Muscle layer of colon (tissue), 2 donors: ENCODE measurements around the gene ARHGEF28.

Experiments used
- H3K27ac ChIP-seq: one replicate; pipeline ENCODE4 v1.7.0; 2013; ENCODE audit warnings: low read depth, mild to moderate bottlenecking, low read length, moderate library complexity
- H3K27me3 ChIP-seq, 2 donors: one replicate each; pipeline ENCODE4 v1.7.0; 2013; ENCODE audit warnings: low read length in 2 of 2, mild to moderate bottlenecking in 2 of 2; ENCODE audit not compliant: insufficient read depth in 2 of 2, control insufficient read depth in 1 of 2
- H3K36me3 ChIP-seq: one replicate; pipeline ENCODE4 v1.7.0; 2013; ENCODE audit warnings: mild to moderate bottlenecking, low read length; ENCODE audit not compliant: insufficient read depth
- H3K4me1 ChIP-seq: one replicate; pipeline ENCODE4 v1.7.0; 2013; ENCODE audit warnings: mild to moderate bottlenecking, low read length; ENCODE audit not compliant: insufficient read depth
- H3K4me3 ChIP-seq, 2 donors: one replicate each; pipeline ENCODE4 v1.7.0; 2013; ENCODE audit warnings: low read length in 2 of 2, low read depth in 1 of 2, mild to moderate bottlenecking in 1 of 2, moderate library complexity in 1 of 2
- H3K9ac ChIP-seq: one replicate; pipeline ENCODE4 v1.7.0; 2013; ENCODE audit warnings: low read length
- H3K9me3 ChIP-seq: one replicate; pipeline ENCODE4 v1.7.0; 2013; ENCODE audit warnings: mild to moderate bottlenecking, low read length
- donor health status: abdominal sarcoma.
- donor health status: Adenocarcinoma of cecum.

ARHGEF28 gene

GRCh38 chr5:73686912-73687311 lies 60.9 kb downstream of the ARHGEF28 start:
- H3K27me3 ChIP-seq: no peaks in the 10 kb centered on the region
- H3K36me3 ChIP-seq: no peaks in the 10 kb centered on the region
- no peak overlapping the region for H3K4me3 ChIP-seq
- H3K27ac ChIP-seq: no peak overlapping the region
- no peaks in the 10 kb centered on the region for H3K4me1 ChIP-seq
- H3K9me3 ChIP-seq: no peaks in the 10 kb centered on the region
- no peak overlapping the region for H3K9ac ChIP-seq

DNA sequence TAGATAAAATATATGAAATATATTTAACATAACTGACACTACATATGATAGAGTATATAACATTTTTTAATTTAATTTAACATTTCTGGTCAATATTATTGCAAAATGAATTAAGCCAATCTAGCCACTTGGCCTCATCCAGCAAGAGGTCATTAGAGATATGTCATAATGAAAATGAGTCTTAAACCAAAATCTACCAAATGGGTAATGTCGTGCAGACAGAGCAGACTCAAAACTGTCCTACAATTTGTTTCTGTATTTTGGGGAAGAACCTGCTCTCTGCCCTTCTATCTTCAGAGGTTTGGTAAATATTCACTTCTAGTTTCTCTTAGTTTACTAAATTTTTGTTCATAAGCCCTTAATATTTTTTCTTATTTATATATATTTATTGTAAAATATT lies 61.4 kb downstream of the ARHGEF28 start:
- Histone ChIP-seq H3K4me3 (no peak overlapping the region), H3K4me1 (no peaks in the 10 kb centered on the region), H3K27me3 (no peaks in the 10 kb centered on the region), H3K36me3 (no peaks in the 10 kb centered on the region), H3K9me3 (no peaks in the 10 kb centered on the region), H3K27ac (no peak overlapping the region), H3K9ac (no peak overlapping the region)

DNA sequence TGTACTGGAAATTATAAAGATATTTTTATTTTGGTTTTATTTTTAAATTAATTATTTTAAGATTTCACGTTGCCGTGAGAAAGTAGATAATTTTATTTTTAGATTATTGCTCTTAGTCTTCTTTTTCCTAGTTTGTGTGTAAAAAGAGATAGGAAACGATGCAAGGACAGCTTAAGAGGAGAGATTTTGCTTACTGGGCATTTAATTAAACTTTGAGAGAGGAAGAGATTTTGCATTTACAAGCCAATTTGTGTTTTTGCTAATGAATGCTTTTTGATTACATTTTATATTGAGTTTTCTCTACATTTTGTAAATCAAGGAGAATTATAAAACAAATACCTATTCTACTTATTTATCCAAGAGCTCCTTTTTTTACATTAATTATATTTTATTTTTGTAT lies 64.0 kb downstream of the ARHGEF28 start:
- Histone ChIP-seq H3K9ac (no peak overlapping the region), H3K27me3 (no peaks in the 10 kb centered on the region), H3K9me3 (no peaks in the 10 kb centered on the region), H3K27ac (no peak overlapping the region), H3K4me1 (peaks cover 4% of the 10 kb centered on the region), H3K36me3 (no peaks in the 10 kb centered on the region), H3K4me3 (no peak overlapping the region)

GRCh38 chr5:73691302-73692080 lies 65.5 kb downstream of the ARHGEF28 start:
- no peak overlapping the region for H3K9ac ChIP-seq
- no peak overlapping the region for H3K4me3 ChIP-seq
- H3K9me3 ChIP-seq: no peaks in the 10 kb centered on the region
- no peak overlapping the region for H3K27ac ChIP-seq
- no peaks in the 10 kb centered on the region for H3K36me3 ChIP-seq
- peaks cover 4% of the 10 kb centered on the region for H3K4me1 ChIP-seq
- no peaks in the 10 kb centered on the region for H3K27me3 ChIP-seq

GRCh38 chr5:73692166-73692640 lies 66.2 kb downstream of the ARHGEF28 start:
- Histone ChIP-seq H3K27ac (no peak overlapping the region), H3K36me3 (no peaks in the 10 kb centered on the region)

DNA sequence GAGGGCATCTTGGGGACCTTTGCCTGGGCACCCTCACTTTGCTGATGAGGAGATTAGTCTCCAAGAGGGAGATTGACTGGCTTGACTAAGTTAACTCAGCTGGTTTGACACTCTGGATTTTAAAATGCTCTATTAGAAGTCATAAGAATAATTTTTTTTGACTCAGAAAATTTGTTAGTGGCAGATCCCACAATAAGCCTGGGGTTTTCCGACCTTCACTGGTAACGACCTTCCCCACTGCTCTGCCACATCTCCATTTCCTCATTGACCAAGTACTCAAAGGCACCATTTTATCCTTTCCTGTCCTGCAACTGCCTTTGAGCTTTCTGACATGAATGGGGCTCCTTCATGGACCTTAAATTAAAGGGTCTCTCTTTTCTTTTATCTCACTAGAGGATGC lies 67.0 kb downstream of the ARHGEF28 start:
- H3K4me3 ChIP-seq: no peak overlapping the region
- peaks cover 4% of the 10 kb centered on the region for H3K4me1 ChIP-seq
- no peak overlapping the region for H3K9ac ChIP-seq
- no peak overlapping the region for H3K27ac ChIP-seq
- no peaks in the 10 kb centered on the region for H3K36me3 ChIP-seq
- H3K9me3 ChIP-seq: no peaks in the 10 kb centered on the region
- H3K27me3 ChIP-seq: no peaks in the 10 kb centered on the region

More at GRCh38 chr5:73692166-73692640, 66.2 kb downstream of the ARHGEF28 start:
- Histone ChIP-seq H3K9ac (no peak overlapping the region), H3K27me3 (no peaks in the 10 kb centered on the region), H3K4me3 (no peak overlapping the region), H3K9me3 (no peaks in the 10 kb centered on the region), H3K4me1 (peaks cover 4% of the 10 kb centered on the region)

DNA sequence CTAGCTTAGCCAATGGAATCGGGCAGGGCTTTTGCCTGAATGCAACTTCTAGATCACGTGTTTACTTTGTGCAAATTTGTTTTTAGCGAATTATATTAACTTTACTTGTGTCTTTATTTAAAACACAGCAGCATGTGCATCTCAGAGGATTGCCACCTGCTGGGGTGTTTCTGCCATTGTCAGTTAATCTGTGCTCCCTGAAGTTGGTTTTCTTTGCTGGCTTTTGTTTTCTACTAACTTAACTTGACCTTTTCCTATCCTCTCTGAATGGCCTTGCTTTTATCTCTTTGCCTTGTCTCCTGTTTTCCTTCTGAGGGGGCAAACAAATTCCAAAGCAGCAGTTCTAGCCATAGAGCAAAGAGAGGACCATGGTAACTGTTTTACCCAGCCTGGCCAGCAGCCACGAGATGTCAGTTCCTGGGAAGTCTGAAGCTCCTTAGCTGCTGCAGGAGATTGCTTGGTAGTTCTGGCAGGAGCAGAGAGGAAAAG lies 67.6 kb downstream of the ARHGEF28 start:
- Histone ChIP-seq H3K27ac (no peak overlapping the region), H3K4me1 (peaks cover 4% of the 10 kb centered on the region), H3K4me3 (no peak overlapping the region)

GRCh38 chr5:73694089-73694488 lies 68.1 kb downstream of the ARHGEF28 start:
- no peak overlapping the region for H3K27ac ChIP-seq
- H3K27me3 ChIP-seq: no peaks in the 10 kb centered on the region
- no peak overlapping the region for H3K4me3 ChIP-seq
- H3K9ac ChIP-seq: no peak overlapping the region
- peaks cover 4% of the 10 kb centered on the region for H3K4me1 ChIP-seq
- no peaks in the 10 kb centered on the region for H3K36me3 ChIP-seq
- H3K9me3 ChIP-seq: no peaks in the 10 kb centered on the region

More for the DNA sequence above, 67.6 kb downstream of the ARHGEF28 start:
- no peaks in the 10 kb centered on the region for H3K27me3 ChIP-seq
- H3K9ac ChIP-seq: no peak overlapping the region
- no peaks in the 10 kb centered on the region for H3K9me3 ChIP-seq
- no peaks in the 10 kb centered on the region for H3K36me3 ChIP-seq

GRCh38 chr5:73698011-73698410 lies 72.0 kb downstream of the ARHGEF28 start:
- Histone ChIP-seq H3K27ac (no peak overlapping the region), H3K9me3 (no peaks in the 10 kb centered on the region), H3K9ac (no peak overlapping the region), H3K27me3 (no peaks in the 10 kb centered on the region), H3K36me3 (no peaks in the 10 kb centered on the region), H3K4me3 (no peak overlapping the region), H3K4me1 (peaks cover 4% of the 10 kb centered on the region)

GRCh38 chr5:73701566-73701965 lies 75.6 kb downstream of the ARHGEF28 start:
- Histone ChIP-seq H3K4me3 (no peak overlapping the region), H3K36me3 (no peaks in the 10 kb centered on the region), H3K27ac (no peak overlapping the region), H3K9ac (no peak overlapping the region), H3K9me3 (no peaks in the 10 kb centered on the region), H3K4me1 (no peaks in the 10 kb centered on the region), H3K27me3 (no peaks in the 10 kb centered on the region)

DNA sequence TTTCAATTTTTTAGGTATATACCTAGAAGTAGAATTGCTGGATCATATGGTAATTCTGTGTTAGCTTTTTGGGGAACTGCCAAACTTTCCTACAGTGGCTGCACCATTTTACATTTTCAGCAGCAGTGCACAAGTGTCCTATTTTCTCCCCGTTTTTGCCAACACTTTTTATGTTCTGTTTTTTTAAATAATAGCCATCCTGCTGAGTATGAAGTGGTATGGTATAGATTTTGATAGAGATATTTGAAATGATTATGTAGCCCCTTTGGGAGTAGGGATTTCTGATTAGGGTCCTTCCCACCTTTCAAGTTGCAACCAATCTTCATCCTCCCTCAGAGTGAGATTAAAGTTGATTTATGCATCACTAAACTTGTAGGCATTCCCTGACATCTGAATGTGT lies 76.5 kb downstream of the ARHGEF28 start:
- Histone ChIP-seq H3K4me1 (no peaks in the 10 kb centered on the region), H3K9ac (no peak overlapping the region), H3K27ac (no peak overlapping the region), H3K27me3 (no peaks in the 10 kb centered on the region), H3K36me3 (no peaks in the 10 kb centered on the region), H3K4me3 (no peak overlapping the region), H3K9me3 (no peaks in the 10 kb centered on the region)

DNA sequence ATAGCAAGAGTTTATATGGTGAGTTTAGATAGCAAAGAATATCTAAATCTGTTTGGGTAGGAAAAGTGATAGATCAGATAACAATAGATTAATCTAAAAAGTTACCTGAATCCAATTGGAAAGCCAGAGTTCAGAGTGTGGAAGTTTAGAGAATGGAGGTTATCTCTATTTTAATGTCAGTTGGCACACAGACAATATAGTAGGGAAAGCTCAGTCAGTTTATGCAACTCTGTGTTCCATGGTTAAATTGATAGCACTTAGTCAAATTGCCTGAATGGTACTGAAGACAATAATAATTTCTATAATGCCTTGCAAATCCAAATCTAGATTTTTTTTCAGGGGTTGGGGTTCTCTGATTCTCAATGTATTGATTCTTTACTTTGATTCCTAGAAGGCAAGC lies 77.0 kb downstream of the ARHGEF28 start:
- Histone ChIP-seq H3K9me3 (no peaks in the 10 kb centered on the region), H3K27me3 (no peaks in the 10 kb centered on the region), H3K4me1 (no peaks in the 10 kb centered on the region), H3K9ac (no peak overlapping the region), H3K27ac (no peak overlapping the region), H3K36me3 (no peaks in the 10 kb centered on the region), H3K4me3 (no peak overlapping the region)
